NCI-H526 treated with DMSO at 0.1 percent for 48 hours (cell line): ENCODE results near the gene LMAN1.

Source experiments
- DNase-seq: peaks from one replicate; lab custom pipeline; 2025; lab: John Stamatoyannopoulos, UW

The LMAN1 gene

DNA sequence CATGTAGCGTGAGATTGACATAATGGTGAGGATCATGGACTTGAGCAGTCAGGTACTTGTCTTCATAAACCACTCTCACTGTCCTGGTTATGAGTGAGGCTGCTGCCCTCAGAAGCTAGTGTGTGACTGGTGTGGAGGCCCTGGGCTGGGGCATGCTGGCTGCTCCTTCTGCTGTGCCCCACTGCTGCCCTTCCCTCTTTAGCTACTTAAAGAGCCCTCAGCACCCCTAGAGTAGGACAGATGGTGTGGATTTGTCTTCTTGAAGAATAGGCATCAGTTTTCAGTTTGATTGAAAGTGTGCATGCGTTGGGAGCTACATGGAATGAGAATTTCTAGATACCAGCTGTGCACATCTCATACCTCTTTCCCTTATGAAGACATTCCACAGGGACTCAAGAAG is 56.1 kb downstream of the LMAN1 start:
- DNase-seq: no peak

DNA sequence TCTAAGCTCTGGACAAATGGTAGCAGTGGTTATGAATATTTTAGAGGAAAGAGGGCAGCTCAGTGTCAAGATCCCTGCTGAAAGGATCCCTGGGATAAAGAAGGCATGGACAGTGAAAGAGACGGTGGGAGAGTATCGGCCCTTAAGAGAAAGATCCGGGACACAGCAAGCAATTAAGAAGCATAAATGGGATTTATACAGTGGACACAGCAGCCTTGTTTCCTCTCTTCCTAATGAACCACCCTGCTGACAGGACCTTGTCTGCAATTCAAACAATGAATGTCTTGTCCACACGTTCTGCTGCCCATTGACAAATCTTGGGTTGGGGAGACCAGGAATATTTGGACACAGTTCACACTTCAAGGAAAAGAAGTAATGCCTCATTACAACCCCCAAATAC is 57.1 kb downstream of the LMAN1 start:
- no peak for DNase-seq

DNA sequence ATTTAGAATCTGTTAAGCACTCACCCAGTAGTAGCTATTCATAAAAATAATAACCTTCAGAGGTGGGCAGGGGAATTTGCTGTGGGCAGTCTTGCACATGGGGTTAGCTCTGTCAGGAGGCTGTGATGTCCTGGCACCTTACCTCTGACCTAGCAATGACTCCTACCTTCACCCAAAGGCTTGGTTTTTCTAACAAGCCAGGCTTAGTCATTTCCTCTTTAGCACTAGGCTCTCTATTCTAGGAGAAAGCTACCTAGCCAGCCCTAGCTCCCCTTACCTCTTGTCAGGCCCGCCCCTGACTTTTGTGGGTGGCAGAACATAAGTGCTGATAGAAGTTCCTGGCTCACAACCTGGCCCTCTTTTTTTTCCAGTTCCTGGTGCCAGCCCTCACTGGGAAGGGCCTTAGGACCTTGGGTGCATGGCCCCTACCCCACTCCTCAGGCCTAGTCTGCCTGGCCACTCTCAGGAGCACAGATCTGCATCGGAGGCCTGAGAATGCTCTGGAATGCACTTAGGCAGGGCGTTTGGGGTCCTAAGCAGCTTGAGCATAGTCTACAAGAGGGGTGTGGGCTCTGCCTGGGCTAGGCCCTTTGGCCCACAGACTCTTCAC is 58.3 kb downstream of the LMAN1 start:
- DNase-seq: no peak

DNA sequence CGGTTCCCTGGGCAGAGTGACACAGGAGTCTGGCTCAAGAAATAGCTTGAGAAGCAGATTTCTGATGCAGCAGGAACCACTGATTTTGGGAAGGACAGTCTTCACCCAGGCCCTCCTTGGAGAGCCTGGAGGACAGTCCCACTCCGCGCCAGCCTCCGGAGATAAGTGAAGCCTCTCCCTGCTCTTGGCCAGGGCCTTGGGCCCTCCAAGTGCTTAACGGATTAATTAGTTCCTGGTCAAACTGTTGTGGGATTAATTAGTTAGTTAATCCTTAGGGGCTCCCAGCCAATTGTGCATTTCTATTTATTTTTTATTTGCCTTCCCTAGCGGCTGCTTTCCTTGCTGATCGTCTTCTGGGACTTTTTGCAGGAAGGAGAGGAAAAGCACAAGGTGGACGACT is 60.2 kb downstream of the LMAN1 start:
- DNase-seq: no peak

DNA sequence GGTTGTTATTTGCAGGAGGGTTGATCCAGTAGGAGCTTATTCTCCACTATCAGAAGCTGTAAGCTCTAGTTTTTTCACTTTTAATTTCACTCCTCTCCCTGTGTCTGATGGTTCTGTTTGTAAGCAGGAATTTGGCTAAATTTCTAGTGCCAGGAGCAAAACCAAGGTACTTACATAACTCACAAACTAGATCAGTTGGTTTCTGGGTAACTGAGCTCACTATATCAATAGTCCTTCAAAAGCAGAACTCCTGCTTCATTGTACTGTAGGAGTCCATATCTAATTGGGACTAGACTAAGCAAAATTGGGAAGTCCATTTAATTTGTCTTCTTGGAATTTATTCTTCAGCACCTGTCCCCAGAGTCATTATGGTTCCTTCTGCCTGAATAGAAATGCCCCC is 65.7 kb downstream of the LMAN1 start:
- DNase-seq: no peak

DNA sequence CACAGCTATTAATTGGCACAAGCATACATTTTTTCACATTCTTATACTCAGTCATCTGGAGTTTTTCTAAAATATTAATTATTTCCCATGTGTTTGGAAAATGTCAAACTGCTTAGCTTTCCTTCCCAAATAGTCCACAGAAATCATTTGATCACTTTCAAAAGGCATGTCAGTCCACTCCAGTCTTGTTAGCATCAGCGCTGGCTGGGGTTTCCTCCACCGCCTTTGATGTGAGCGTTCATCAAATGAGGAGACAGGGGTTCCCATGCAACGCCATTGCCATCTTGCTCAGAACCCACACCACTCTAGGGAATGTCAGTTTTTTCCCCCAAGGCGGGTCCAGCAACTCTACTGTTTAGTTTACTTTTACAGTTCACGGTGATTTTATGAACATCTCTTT is 72.7 kb downstream of the LMAN1 start:
- no peak for DNase-seq

DNA sequence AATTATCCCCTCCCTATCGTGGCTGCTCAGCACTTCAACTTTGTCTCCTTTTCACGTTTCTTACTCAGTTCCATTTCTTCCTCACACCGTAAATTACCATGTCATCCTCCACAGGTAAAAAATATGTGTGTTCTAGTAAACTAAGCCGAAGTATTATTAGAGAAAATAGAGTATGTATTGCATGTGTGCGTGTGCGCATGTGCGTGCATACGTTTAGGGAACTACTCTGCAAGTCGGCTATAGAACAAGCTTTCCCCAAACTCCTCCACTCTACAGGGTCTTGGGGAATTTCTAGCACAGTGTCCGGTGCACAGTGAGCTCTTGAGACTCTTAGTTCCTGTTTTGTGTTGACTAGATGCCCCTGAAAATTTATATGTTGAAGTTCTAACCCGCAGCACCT is 76.7 kb downstream of the LMAN1 start:
- DNase-seq: no peak

DNA sequence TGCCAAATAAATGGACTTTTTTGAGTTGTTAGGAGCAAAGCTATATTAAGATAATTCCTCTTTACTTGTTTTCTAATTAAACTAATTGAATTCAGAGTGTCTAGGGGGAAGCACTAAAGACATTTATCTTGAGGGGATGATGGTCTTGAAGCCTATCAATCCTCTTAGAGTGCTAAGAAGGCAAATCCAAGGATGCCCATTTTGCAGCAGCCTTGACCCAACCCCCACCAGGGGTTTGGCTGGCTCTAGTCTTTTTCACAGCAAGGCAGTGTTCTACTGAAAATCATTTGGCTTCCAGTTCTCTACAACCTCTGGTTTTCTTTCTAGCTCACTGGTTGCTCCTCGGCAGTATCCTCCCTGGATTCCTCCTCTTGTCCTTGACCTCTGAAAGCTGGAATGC is 79.3 kb downstream of the LMAN1 start:
- no peak for DNase-seq

DNA sequence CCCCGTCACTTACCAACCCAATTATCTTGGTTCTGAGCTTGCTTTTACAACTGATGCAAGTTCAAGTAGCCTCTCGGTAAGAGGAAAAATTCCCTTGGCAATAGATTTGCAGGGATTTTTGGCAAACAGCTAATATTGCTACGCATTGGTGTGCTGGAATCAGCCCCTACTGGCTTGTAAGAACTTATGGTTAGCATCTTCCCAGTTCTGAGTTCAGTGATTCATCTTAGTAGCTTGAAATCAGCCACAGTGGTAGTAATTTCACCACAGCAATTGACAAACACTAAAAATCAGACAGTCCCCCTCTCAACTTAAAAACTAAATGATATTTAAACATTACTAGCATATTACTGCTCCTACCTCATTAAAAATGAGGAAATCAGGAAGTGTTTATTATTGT is 79.9 kb downstream of the LMAN1 start:
- no peak for DNase-seq

DNA sequence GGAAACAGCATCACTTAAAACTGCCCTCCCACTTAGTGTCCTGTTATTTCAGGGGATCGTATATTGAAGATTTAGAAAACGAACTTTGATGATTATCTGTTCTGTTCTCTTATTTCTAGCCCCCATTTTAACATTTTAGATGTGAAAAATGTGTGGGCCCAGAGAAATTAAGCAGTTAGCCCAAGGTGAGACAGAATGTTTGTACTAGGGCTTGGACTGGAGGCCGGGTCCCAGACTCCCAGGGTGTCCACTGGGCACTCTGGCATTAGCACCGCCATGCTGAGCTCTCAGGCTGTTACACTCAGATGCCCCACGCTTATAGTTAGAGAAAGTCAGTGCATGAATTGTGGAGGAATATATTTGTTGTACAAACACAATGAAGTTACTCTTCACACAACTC is 80.3 kb downstream of the LMAN1 start:
- no peak for DNase-seq
